GM18508 (cell line): ENCODE measurements around the gene JRKL.

Experiments used
- ATAC-seq: cut with Tn5 transposase; IDR thresholded peaks from one replicate; pipeline ENCODE4 v1.9.1; 2021; ENCODE audit warnings: moderate number of reproducible peaks; ENCODE audit not compliant: insufficient read depth, unreplicated experiment

Gene JRKL

DNA sequence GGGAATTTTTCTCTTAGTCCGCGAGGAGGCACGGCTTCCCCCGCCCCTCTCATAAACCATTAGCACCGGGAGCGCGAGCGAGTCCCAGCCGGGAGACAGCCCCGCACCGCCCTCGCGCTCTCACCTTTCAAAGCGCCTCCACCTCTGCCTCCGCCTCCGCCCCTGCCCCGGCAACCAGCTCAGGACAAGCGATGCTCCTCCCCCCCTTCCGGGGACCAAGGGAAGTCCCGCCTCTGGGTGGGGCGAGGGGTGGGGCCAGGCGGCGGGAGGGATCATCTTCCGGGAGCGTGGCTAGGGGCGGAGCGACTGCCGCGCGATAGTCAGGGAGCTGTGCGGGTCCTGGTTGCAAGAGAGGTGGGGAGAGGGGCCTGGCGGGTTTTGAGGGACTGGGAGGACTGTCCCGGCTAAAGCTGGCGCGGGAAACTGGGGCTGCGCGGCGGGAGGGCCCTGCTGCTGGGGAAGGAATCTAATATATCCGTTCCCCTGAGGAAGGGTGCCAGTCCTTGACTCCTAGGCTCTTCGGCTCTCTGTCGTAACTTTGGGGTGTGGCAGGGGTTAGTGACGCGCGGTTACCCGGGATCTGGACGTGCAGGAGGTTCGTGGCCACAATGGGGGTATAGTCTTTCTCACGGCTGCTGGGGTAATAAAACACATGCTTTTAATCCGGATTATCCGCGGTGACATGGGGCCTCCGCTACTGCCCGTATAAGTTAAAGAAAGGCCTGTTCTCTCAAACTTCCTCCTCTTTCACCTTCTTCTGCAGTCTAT lies at the start of gene JRKL, which contains the start of gene CCDC82:
Gene JRKL (plus strand): TSS at position 294 of the 768 bp plus-strand sequence. CDS start 637 bp downstream, outside the sequence.
Gene CCDC82 (minus strand): TSS at position 193 of the 768 bp plus-strand sequence. CDS start 5,165 bp downstream, outside the sequence.
- peak; percentile 77 for ATAC-seq

DNA sequence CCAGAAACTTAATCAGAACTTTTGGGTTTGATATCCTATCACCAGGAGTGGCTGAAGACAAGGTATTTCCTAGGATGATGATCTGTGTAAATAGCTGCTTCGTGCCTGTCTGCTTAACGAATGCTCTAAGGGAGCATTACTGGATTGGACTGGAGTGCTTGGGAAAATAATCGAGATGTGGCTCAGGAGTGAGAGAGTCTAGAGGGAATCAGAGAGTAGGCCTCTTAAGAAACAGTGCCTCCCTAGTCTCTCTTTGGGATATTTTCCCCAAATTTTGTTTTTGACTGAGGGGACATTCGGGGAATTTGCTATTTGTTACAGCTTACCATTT lies 49.3 kb upstream of the JRKL start:
- ATAC-seq: no peak

DNA sequence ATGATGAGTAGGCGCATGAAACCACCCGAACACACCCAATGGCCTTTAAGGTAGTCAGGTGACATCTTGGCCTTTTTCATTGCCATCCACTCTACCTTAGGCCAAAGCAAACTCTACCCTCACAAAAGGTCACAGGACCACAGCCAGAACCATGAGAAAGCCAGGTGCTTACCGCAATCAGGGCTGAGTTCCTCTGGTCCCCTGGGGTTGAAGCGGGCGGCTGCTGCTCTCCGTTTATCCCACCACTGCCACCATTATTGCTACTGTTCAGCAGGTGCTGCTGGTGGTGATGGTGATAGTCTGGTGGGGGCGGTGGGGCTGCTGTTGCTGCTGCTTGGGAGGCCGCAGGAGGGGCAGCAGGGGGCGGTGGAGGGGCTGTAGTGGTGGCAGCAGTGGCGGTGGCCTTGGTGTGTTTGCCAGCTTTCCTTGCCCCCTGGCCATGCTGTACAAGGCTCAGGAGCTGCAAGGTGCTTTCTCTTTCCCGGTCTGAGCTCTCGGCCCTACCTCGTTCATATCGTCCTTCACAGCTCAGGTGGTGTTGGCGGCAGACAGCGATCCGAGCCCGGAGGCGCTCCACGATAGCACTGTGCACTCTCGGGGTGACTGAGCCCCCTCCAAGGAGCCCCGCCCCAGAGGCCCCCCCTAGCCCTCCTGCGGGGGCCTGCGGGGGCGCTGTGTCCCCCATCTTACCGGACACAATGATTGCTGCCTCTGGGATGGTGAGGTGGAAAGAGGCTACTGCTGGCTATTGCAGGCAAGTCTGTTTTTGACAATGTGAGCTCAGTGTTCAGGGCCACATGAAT lies 48.4 kb upstream of the JRKL start:
- peak; percentile 22 for ATAC-seq

DNA sequence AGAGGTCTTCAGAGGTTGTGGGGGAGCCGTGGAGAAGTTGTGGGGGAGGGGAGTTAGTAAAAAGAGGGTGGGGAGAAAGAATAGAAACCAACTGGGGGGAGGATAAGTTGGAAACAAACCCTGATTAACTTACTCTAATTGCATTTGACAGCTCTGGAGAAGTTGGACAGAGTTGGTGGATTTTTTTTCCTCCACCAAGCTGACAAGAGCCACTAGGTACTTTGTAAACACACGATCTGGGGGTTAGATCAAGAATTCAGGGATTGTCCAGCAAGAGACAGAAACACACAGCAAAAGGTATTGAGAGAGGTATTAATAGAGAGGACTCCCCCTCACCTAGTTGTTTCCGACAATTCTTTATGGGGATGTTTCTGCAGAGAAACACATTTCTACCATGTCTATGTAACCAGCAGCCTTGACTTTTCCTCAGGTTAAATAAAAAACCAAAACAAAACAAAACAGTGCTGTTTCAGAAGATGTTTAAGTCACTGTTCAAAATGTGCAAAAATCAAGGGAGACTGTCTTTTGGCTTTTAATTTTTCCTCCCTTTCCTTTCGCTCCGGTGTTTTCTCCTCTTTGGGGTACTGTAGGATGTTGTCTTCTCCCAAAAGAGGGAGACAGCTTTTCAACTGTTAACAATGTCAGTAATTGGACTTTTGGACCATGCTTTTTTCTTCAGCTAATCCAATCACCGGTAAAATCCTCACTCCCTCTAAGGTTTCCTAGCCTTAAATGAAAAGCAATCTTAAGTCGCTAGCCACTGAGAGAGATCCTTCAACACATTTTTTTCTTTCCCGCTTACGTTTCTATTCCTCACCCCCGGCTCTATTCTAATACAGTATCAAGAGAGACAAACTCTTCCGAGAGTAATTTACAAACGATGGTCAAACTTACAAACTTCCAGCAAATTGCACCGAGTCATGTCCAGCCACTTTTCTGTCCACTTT lies 47.5 kb upstream of the JRKL start:
- ATAC-seq: no peak

DNA sequence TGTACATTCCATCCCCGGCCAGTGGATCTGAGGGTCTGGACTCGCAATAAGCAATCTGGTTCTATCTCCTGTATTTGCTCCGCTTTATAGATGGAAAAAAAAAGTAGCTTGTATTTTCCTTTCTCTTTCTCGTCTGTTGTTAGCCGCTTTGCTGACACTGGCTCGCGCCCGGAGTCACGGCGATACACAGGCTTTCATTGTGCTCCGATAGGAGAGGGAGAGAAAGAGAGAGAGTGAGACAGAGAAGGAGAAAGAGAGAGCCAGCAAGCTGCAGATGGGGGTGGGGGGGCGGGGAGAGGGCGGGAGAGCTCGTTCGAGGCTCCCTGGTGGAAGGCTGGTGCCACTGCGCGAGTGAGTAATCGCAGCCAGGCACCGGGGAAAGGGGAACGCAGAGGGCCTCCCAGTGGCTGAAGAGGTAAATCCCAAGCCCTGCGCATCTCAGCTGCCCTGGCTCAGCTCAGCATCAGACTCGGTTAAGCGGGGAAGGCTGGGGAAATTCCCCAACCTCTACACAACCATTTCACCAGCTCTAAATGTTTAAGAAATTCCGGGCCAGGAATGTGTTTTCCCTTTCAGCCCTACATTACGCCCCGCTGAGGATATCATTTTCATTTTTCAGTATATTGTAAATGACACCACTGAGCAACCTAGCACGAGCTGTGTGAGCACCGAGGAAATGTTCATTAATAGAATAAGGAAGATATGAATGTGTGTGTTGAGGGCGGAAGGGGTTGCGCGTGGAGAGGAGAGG lies 46.7 kb upstream of the JRKL start, which contains the start of gene MAML2:
Gene MAML2 (minus strand): TSS at position 235 of the 751 bp plus-strand sequence. CDS start 1,300 bp downstream, outside the sequence.
- peak; percentile 56 for ATAC-seq

DNA sequence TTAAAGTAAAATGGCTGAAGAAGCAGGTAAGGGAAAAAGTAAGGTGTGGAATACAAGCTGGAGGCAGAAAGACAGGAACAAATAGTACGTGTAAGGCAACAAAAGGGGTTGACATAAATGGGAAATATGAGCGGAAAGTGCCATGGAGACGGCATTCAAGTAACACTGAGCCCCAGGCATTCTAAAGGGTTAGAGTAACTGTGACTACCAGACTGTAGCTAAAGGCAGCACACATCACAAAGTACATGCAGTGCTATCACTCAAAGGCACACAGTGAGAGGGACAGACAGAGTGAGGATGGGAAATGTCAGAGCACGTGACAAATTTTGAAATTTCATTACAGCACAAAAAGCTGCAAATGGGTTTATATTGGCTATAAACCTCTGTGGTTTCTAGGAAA lies 33.0 kb upstream of the JRKL start:
- no peak for ATAC-seq

DNA sequence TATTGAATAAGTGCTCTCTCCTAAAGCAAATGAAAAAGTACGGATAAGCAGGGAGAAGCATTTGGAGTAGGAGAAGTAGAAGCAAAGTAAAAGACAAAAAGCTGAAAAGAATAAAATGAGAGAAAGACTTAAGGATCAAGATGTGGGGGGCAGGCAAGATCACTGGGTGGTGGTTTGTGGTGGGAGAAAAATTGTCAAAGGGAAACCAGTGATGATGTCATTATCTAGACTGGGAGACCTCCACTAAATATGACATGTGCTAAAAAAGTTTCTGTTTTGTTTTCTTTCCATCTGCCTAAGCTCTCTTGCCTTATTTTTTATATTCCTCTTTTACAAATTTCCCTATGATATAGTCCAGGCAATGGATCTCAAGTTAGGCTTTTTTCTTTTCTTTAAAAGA lies 32.0 kb upstream of the JRKL start:
- ATAC-seq: no peak

DNA sequence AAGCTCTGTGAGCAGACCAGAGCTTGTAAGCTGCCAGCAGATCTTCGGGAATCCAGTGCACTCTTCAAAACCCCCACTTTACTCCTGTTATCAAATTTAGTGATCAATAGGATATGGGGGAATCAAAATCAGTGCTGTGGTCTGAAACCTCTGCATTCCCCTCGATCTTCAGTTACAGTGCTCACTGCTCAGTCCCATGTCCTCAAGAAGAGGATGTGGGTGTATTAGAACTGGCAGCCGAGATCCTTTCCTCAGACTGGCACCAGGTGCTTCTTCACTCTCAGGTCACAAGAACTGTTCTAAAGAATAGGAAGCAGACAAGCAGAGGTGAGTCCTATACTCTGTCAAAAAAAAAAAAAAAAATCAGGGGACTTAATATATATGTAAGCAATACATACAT lies 31.5 kb upstream of the JRKL start:
- ATAC-seq: no peak

DNA sequence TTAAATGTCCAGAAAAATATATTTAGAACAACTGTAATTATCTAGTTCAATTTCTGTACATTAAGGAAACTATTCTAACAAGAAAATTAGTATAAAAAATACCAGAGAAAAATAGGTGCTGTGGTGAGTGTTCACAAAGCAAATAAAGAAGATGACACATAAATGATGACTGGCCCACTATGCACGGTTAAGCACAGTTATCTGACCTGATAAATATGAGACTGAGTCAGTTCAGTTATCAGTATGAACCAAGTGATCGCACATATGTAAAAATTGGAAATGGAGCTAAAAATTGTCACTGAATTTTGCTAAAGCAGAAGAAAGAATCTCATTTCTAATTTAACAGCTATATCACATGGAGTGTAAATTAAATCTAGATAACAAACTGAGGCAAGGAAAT lies 28.0 kb upstream of the JRKL start:
- no peak for ATAC-seq

DNA sequence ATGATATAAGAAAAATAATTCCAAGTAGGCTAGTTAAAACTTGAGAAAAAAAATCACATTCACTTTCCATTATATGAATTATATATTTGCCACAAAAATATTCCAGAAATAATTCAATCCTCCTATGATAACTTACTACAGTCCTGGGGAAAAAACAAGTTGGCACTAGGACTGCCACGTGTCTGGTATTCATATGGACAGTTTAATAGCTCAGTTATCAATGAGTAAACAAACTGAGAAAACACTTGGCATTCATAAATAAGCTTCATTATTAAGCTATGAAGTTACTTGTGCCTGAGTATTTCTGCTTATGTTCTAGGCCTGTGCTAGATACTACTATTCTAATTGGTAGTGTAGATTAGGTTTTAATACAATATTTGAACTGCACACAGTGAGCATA lies 24.3 kb upstream of the JRKL start:
- ATAC-seq: no peak

DNA sequence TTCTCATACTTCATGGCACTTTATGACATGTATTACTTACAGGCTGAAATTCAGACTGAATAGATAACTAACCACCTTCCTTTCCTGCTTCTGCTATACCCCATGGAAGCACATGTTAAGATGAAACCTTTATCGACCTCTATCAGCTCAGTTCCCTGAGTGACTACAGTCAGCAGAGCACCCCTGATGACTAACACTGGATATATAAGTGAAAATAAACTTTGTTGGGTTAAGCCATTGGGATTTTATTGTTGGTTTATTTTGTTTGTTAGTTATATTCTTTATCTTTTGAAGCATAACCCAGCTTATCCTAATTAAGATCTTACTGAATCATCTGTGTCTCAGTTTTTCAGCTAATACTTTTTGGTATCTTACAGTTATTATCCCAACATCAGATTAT lies 23.8 kb upstream of the JRKL start:
- ATAC-seq: no peak

DNA sequence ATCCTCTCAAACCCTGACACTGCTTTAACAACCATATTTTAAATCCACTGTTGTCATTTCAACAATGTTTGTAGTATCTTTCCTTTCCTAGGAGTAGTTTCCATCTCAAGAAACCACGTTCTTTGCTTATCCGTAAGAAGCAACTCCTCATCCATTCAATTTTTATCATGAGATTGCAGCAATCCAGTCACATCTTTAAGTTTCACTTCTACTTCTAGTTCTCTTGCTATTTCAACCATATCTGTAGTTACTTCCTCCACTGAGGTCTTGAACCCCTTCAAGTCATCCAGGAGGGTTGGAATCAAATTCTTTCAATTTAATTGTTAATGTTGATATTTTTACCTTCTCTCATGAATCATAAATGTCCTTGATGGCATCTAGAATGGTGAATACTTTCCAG lies 22.5 kb upstream of the JRKL start:
- no peak for ATAC-seq

DNA sequence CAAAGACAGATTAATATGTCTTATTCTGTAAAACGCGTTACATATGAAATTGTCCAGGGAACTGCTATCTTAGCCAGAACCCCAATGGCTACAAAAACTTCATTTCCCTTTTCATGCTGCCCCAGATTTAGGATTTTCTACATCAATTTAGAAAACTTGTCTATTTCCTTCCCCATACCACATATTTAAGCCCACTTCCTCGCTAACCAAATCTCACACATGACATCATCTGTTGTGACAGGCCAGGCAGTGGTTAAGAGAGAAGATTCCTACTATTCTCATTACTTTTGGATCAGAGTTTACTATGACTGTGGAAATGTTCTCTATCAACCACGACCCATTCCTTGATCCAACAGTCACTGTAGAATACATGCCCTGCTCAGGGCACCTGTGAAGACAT lies 16.0 kb upstream of the JRKL start:
- ATAC-seq: no peak

DNA sequence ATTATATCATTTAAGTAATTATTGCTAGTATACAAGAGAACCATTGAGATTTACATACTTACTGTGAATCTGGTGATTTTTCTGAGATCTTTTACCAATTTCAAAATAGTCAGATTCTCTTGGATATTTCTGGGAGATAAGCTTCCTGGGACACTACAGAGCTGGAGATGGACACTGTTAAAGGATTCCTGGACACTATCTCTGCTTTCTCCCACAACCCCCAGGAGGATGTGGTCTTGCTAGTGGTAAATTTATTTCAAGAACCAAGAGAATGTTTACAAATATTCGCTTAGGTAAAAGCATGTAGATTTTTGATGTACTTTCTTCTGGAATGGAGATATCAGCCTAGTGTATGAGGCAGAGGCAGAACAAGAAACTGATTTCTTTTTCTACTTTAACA lies 13.0 kb upstream of the JRKL start:
- no peak for ATAC-seq

DNA sequence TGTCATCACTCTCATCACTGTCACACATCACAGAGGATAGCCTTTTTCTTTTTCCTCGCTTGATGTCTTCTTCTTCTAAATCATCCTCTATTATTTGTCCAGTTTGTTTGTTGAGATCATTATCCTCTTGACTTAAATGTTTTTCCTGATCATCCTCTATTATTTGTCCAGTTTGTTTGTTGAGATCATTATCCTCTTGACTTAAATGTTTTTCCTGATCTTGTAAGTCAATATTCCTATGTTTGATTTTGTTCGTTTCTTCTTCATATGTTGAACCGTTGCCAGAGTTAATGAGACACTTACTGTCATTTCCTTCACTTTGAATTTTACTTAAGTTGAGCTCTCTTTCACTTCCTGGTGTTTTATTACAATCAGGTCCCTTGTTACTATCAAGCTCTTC lies 5.7 kb upstream of the JRKL start:
- ATAC-seq: no peak

DNA sequence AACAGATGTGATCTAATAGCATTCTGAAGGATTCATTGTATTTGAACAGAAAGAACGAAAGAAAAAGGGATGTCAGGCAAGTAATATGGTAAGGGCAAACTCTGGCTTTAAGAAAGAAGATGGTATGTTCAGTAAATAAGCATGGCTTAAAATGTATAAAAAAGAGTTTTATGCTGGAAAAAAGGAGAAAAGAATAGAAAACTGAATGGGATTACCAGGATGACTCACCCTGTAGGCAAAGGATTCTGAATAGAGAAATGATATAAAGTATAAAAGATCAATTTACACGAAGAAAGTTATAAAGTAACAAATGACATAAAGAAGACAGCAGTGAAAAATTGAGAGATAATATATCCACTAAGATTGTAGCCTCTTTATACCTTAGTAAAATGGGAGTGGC lies 4.6 kb upstream of the JRKL start:
- no peak for ATAC-seq

DNA sequence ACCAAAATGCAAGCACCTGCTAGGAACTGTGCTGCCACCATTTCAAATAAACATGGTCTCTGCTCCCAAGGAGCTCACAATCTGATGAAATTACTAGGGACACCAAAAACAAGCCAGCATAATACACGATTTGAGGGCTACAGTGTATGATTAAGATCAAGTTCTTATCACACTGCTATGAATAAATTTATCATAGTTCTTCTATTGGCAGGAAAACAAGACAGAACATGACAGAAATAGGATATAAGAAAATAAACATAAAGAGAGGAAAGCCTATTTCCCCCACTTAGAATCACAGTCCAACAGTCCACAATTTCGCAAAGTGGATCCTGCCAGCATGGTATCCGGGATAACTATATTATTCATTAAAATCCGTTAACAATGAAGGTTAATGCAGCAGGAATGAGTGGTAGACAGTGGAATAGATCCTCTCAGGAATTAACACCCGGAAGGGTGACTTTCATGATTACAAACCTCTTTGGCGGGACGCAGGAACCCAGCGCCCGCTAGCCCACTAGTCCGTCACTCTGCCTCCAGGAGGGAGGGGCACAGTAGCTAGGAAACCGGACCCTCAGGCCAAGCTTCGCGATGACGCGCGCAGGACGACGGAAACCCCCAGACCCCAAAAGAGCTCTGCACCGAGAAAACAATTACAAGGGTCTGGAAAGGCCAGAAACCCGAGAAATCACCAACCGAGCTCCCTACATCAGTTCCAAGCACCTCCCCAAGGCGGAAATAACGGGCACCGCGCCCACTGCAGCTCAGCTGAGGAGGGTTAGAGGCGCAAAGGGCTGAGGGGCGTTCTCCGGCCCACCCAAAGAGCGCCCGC lies 708 bp upstream of the JRKL start:
- peak; percentile 35 for ATAC-seq

DNA sequence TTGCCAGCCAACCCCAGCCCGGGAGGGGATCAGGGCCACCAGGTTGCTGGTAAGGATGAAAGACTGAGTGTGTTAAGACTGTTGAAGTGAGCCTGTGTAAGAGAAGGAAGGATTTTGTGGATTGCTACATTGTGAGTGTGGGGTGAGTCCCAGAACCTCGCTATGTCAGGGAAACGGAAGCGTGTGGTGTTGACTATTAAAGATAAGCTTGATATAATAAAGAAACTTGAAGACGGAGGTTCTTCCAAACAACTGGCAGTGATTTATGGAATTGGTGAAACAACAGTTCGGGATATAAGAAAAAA lies 627 bp downstream of the JRKL start:
- ATAC-seq: no peak

DNA sequence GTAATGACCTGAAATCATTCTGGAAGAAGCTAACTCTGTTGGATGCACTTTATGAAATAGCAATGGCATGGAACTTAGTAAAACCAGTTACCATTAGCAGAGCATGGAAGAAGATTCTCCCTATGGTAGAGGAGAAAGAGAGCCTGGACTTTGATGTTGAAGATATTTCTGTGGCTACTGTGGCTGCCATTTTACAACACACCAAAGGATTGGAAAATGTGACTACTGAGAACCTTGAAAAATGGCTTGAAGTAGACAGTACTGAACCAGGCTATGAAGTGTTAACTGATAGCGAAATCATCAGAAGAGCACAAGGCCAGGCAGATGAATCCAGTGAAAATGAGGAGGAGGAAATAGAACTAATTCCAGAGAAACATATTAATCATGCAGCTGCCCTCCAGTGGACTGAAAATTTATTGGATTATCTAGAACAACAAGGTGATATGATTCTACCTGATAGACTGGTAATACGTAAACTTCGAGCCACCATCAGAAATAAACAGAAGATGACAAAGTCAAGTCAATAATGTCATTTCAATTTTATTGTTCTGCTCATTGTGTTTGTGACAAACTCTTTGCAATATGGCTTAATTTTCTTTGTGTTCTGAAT lies 2.0 kb downstream of the JRKL start:
- ATAC-seq: no peak
